Neural progenitor cell (in vitro differentiated cells): ENCODE results near the gene ARHGAP42. TPM values are rescaled to one million over a fixed set of nuclear protein-coding genes. Genes with fewer than 3 reads are reported as not detected.

Source experiments
- DNase-seq: peaks from one replicate; pipeline ENCODE4 v3.0.0-alpha.2; 2016; ENCODE audit warnings: low spot score
- H2AFZ ChIP-seq: fragments of 200-600 bp; sonication (generic); replicated peaks from 2 replicates; pipeline ENCODE4 v1.6.1; 2016; ENCODE audit warnings: antibody characterized with exemption
- H3F3A ChIP-seq: fragments of 200-600 bp; sonication (generic); 2 replicates; pipeline ENCODE4 v1.6.1; 2016; ENCODE audit warnings: antibody characterized with exemption, low read depth
- H3K27ac ChIP-seq: fragments of 200-600 bp; sonication (generic); 2 replicates; pipeline ENCODE4 v1.5.1; 2016; ENCODE audit warnings: mild to moderate bottlenecking
- H3K27me3 ChIP-seq: fragments of 200-600 bp; sonication (generic); 2 replicates; pipeline ENCODE4 v1.6.1; 2016; ENCODE audit warnings: mild to moderate bottlenecking, moderate library complexity
- H3K36me3 ChIP-seq: fragments of 200-600 bp; sonication (generic); 2 replicates; pipeline ENCODE4 v1.5.1; 2016
- H3K4me1 ChIP-seq: fragments of 200-600 bp; sonication (generic); 2 replicates; pipeline ENCODE4 v1.6.1; 2016; ENCODE audit warnings: mixed run types
- H3K4me2 ChIP-seq: fragments of 200-600 bp; sonication (generic); 2 replicates; pipeline ENCODE4 v1.6.1; 2016
- H3K4me3 ChIP-seq: fragments of 200-600 bp; sonication (generic); 2 replicates; pipeline ENCODE4 v1.5.1; 2016
- H3K79me2 ChIP-seq: fragments of 200-600 bp; sonication (generic); 2 replicates; pipeline ENCODE4 v1.6.1; 2016; ENCODE audit warnings: low read depth
- H3K9ac ChIP-seq: fragments of 200-600 bp; sonication (generic); 2 replicates; pipeline ENCODE4 v1.6.1; 2016
- H3K9me3 ChIP-seq: fragments of 200-600 bp; sonication (generic); 2 replicates; pipeline ENCODE4 v1.5.1; 2016; ENCODE audit warnings: low read depth
- H4K20me1 ChIP-seq: fragments of 200-600 bp; sonication (generic); 2 replicates; pipeline ENCODE4 v1.6.1; 2016; ENCODE audit warnings: low read depth
- H3K27ac Mint-ChIP-seq: 3 replicates; pipeline ENCODE4 v1.8.0; 2021; ENCODE audit warnings: mixed read lengths
- H3K27me3 Mint-ChIP-seq: 2 replicates; pipeline ENCODE4 v1.8.0; 2022; ENCODE audit warnings: low read depth, mild to moderate bottlenecking, inconsistent platforms, moderate library complexity, mixed read lengths; ENCODE audit not compliant: insufficient read depth
- H3K36me3 Mint-ChIP-seq: 3 replicates; pipeline ENCODE4 v1.8.0; 2021; ENCODE audit warnings: mixed read lengths
- H3K4me1 Mint-ChIP-seq: 3 replicates; pipeline ENCODE4 v1.8.0; 2021; ENCODE audit warnings: mixed read lengths
- H3K4me3 Mint-ChIP-seq: 3 replicates; pipeline ENCODE4 v1.8.0; 2021; ENCODE audit warnings: mild to moderate bottlenecking, moderate library complexity, mixed read lengths
- H3K9me3 Mint-ChIP-seq: 3 replicates; pipeline ENCODE4 v1.8.0; 2020; ENCODE audit warnings: mixed read lengths
- EZH2 ChIP-seq: fragments of 200-600 bp; sonication (generic); IDR thresholded peaks from 2 replicates; pipeline ENCODE4 v1.6.1; 2017; ENCODE audit warnings: antibody characterized with exemption, mild to moderate bottlenecking, moderate library complexity
- EZH2phosphoT487 ChIP-seq: fragments of 200-600 bp; sonication (generic); IDR thresholded peaks from 2 replicates; pipeline ENCODE4 v1.6.1; 2017; ENCODE audit warnings: antibody characterized with exemption
- total RNA-seq: library from RNA; depleted of rRNA; stranded (reverse); fragments of >200 nt; gene quantifications from 2 replicates; pipeline ENCODE4 v1.2.3, GENCODE V29; 2015; ENCODE audit warnings: low replicate concordance
- TF ChIP-seq, protein P1 (sequence below): fragments of 200-600 bp; sonication (generic); IDR thresholded peaks from 2 replicates; pipeline ENCODE4 v1.5.1; 2017; ENCODE audit warnings: antibody characterized with exemption, mild to moderate bottlenecking

ARHGAP42 gene
- total RNA-seq, 1 donor from 2014 or later, result 31.0 TPM

- no peaks in the 10 kb centered on the region for H3K36me3 Mint-ChIP-seq
- no peak for TF ChIP-seq EZH2
- no peak for TF ChIP-seq EZH2phosphoT487
- TF ChIP-seq, protein P1, sequence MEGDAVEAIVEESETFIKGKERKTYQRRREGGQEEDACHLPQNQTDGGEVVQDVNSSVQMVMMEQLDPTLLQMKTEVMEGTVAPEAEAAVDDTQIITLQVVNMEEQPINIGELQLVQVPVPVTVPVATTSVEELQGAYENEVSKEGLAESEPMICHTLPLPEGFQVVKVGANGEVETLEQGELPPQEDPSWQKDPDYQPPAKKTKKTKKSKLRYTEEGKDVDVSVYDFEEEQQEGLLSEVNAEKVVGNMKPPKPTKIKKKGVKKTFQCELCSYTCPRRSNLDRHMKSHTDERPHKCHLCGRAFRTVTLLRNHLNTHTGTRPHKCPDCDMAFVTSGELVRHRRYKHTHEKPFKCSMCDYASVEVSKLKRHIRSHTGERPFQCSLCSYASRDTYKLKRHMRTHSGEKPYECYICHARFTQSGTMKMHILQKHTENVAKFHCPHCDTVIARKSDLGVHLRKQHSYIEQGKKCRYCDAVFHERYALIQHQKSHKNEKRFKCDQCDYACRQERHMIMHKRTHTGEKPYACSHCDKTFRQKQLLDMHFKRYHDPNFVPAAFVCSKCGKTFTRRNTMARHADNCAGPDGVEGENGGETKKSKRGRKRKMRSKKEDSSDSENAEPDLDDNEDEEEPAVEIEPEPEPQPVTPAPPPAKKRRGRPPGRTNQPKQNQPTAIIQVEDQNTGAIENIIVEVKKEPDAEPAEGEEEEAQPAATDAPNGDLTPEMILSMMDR, result no peak
- H3K27ac Mint-ChIP-seq, result no peak overlapping the region
- no peak overlapping the region for H3K27ac ChIP-seq
- no peak overlapping the region for H3K9ac ChIP-seq
- no peaks in the 10 kb centered on the region for H3K9me3 ChIP-seq
- H3K27me3 ChIP-seq, result no peaks in the 10 kb centered on the region
- no peaks in the 10 kb centered on the region for H3F3A ChIP-seq
- no peaks in the 10 kb centered on the region for H3K36me3 ChIP-seq
- H3K9me3 Mint-ChIP-seq, result peaks cover 16% of the 10 kb centered on the region
- peaks cover 8% of the 10 kb centered on the region for H3K4me1 Mint-ChIP-seq
- no peak overlapping the region for H2AFZ ChIP-seq
- no peak overlapping the region for H3K4me2 ChIP-seq
- peaks cover 7% of the 10 kb centered on the region for H3K4me1 ChIP-seq
- DNase-seq, result no peak
- H3K27me3 Mint-ChIP-seq, result no peaks in the 10 kb centered on the region
- no peak overlapping the region for H3K4me3 Mint-ChIP-seq
- no peak overlapping the region for H3K4me3 ChIP-seq
- no peaks in the 10 kb centered on the region for H3K79me2 ChIP-seq
- no peaks in the 10 kb centered on the region for H4K20me1 ChIP-seq
Measured at GRCh38 chr11:100646545-100646944, 40.5 kb upstream of the ARHGAP42 start.

DNA sequence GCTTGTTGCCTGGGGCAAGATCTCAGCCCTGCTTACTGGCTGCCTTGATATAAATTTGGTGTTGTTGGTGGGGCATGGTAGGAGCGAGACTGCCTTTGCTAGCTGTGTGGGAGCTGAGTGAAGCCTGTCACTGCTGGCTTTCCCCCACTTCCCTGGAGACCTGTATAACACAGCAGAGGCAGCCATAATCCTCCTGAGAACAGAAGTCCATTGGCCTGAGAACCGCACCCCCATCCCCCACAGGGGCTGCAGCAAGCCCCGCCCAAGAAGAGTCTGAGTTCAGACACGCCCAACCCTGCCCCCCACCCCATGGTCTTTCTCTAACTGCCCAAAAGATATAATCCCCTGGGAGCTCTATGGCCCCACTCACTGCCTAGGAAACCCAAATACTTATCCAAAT is 39.2 kb upstream of the ARHGAP42 start:
- Histone ChIP-seq H4K20me1 (no peaks in the 10 kb centered on the region), H3K9ac (no peak overlapping the region), H3K36me3 (no peaks in the 10 kb centered on the region), H3K27me3 (no peaks in the 10 kb centered on the region), H3K4me1 (peaks cover 7% of the 10 kb centered on the region), H3K9me3 (no peaks in the 10 kb centered on the region), H3K4me2 (no peak overlapping the region), H3K27ac (no peak overlapping the region), H3K79me2 (no peaks in the 10 kb centered on the region), H2AFZ (peak overlapping the region; percentile 79), H3K4me3 (no peak overlapping the region), H3F3A (no peaks in the 10 kb centered on the region)
- no peak for DNase-seq
- Mint-ChIP-seq H3K27me3 (no peaks in the 10 kb centered on the region), H3K27ac (no peak overlapping the region), H3K4me3 (no peak overlapping the region), H3K36me3 (no peaks in the 10 kb centered on the region), H3K4me1 (peaks cover 8% of the 10 kb centered on the region), H3K9me3 (peaks cover 13% of the 10 kb centered on the region)
- TF ChIP-seq, protein P1, result no peak
- TF ChIP-seq EZH2phosphoT487 (no peak), EZH2 (no peak)

- DNase-seq, result no peak
- Mint-ChIP-seq H3K27me3 (no peaks in the 10 kb centered on the region), H3K27ac (no peak overlapping the region), H3K36me3 (no peaks in the 10 kb centered on the region), H3K4me3 (no peak overlapping the region), H3K9me3 (no peaks in the 10 kb centered on the region), H3K4me1 (peaks cover 2% of the 10 kb centered on the region)
- Histone ChIP-seq H3K4me1 (no peaks in the 10 kb centered on the region), H3K79me2 (no peaks in the 10 kb centered on the region), H4K20me1 (no peaks in the 10 kb centered on the region), H3F3A (no peaks in the 10 kb centered on the region), H3K27ac (no peak overlapping the region), H3K36me3 (no peaks in the 10 kb centered on the region), H3K4me2 (no peak overlapping the region), H2AFZ (no peak overlapping the region), H3K4me3 (no peak overlapping the region), H3K27me3 (no peaks in the 10 kb centered on the region), H3K9ac (no peak overlapping the region), H3K9me3 (no peaks in the 10 kb centered on the region)
- TF ChIP-seq EZH2 (no peak), EZH2phosphoT487 (no peak)
- TF ChIP-seq, protein P1, result no peak
Measured at GRCh38 chr11:100663583-100663982, 23.5 kb upstream of the ARHGAP42 start.
